HEK293T (cell line): Measurements from ENCODE around the gene CDK12.

ENCODE experiments used
- CTCF ChIA-PET: fragments of 350-600 bp; formaldehyde crosslinking; extraction: SDS; loops from one replicate; lab custom pipeline; 2021; ENCODE audit warnings: antibody characterized with exemption, inconsistent platforms; lab: Yijun Ruan, JAX
- POLR2A ChIA-PET: fragments of 350-600 bp; formaldehyde crosslinking; extraction: SDS; loops from one replicate; lab custom pipeline; 2020; ENCODE audit warnings: antibody characterized with exemption, inconsistent platforms; lab: Yijun Ruan, JAX
- DNase-seq: peaks from one replicate; pipeline ENCODE4 v3.0.0; 2012; ENCODE audit warnings: mixed read lengths; ENCODE audit errors: extremely low spot score
- ARNT ChIP-seq: fragments of 450-650 bp; IDR thresholded peaks from 2 replicates; pipeline ENCODE4 v1.6.1; 2017; ENCODE audit warnings: mild to moderate bottlenecking
- BHLHE40 ChIP-seq: fragments of 450-650 bp; IDR thresholded peaks from 2 replicates; pipeline ENCODE4 v1.6.1; 2016; ENCODE audit warnings: mild to moderate bottlenecking, moderate library complexity, borderline replicate concordance
- CTBP1 ChIP-seq: fragments of 450-650 bp; IDR thresholded peaks from 2 replicates; pipeline ENCODE4 v1.6.1; 2016; ENCODE audit warnings: borderline replicate concordance
- ELF4 ChIP-seq: fragments of 450-650 bp; IDR thresholded peaks from 2 replicates; pipeline ENCODE4 v1.6.1; 2017; ENCODE audit warnings: antibody characterized with exemption
- FOXA1 ChIP-seq: fragments of 450-650 bp; IDR thresholded peaks from 2 replicates; pipeline ENCODE4 v1.6.1; 2016; ENCODE audit warnings: mild to moderate bottlenecking
- FOXK2 ChIP-seq: fragments of 450-650 bp; IDR thresholded peaks from 2 replicates; pipeline ENCODE4 v1.6.1; 2016; ENCODE audit warnings: mild to moderate bottlenecking
- FOXM1 ChIP-seq: fragments of 450-650 bp; IDR thresholded peaks from 2 replicates; pipeline ENCODE4 v1.6.1; 2017; ENCODE audit warnings: mild to moderate bottlenecking, borderline replicate concordance
- HDGF ChIP-seq: fragments of 450-650 bp; IDR thresholded peaks from 2 replicates; pipeline ENCODE4 v1.6.1; 2017; ENCODE audit warnings: antibody characterized with exemption, borderline replicate concordance
- L3MBTL2 ChIP-seq: fragments of 450-650 bp; conservative IDR thresholded peaks from 2 replicates; pipeline ENCODE4 v1.6.1; 2016; ENCODE audit warnings: mild to moderate bottlenecking
- LEF1 ChIP-seq: fragments of 450-650 bp; IDR thresholded peaks from 2 replicates; pipeline ENCODE4 v1.6.1; 2017; ENCODE audit warnings: mild to moderate bottlenecking, borderline replicate concordance
- NFRKB ChIP-seq: fragments of 450-650 bp; IDR thresholded peaks from 2 replicates; pipeline ENCODE4 v1.6.1; 2016; ENCODE audit warnings: mild to moderate bottlenecking, moderate library complexity
- SP1 ChIP-seq: fragments of 450-650 bp; IDR thresholded peaks from 2 replicates; pipeline ENCODE4 v1.6.1; 2017
- SUZ12 ChIP-seq: fragments of 450-650 bp; IDR thresholded peaks from 2 replicates; pipeline ENCODE4 v1.6.1; 2016; ENCODE audit warnings: mild to moderate bottlenecking
- TARDBP ChIP-seq: fragments of 450-650 bp; IDR thresholded peaks from 2 replicates; pipeline ENCODE4 v1.6.1; 2016
- ZNF384 ChIP-seq: fragments of 450-650 bp; IDR thresholded peaks from 2 replicates; pipeline ENCODE4 v1.6.1; 2016
- TF ChIP-seq, protein P1 (sequence below): fragments of 450-650 bp; IDR thresholded peaks from 2 replicates; pipeline ENCODE4 v1.6.1; 2016

The CDK12 gene

DNA sequence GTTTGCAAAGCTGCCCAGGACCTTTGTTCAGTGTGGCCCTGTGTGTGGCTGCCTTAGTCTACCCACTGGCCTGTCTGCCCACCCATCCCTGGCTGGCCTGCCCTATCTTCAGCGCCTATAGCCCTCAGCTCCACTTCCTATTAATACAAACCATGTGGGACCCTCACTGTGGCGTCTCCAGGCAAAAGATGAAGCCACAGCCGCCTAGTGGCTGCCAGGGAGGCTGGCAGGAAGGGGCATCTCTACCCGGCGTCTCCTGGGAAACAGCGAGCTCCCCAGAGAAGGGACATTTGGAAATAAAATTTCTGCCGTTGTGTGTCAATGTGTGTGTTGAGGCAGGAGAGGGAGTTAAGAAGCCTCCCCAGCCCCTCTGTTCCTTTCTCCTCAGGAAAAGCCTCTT lies 114.9 kb downstream of the CDK12 start:
- CTCF ChIA-PET = interaction anchor here (0.8 kb wide), 1 partner anchor 95 kb away, joined by 4 read pairs; no protein-coding TSS in a partner anchor
- peak; percentile 18 for DNase-seq
- POLR2A ChIA-PET = no interaction called here

DNA sequence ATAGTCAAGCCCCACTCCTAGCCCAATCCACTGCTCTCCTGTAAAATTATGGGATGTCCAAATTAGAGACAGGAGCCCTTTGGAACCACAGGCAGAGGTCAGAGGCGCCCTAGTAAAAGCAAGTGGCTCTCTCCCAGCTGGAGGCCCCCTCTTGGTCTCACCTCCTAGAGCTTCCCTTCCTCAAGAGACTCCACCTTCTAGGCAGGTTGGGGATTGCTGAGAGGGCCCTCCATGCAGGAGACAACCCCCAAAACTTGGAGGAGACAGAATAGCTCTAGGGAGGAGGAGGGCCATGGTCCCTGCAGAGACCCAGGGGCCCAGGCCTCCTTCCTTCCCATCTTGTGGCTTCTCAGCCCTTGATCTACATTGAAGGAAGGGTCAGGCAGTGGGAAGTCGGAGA lies 117.0 kb downstream of the CDK12 start:
- no peak for TF ChIP-seq BHLHE40
- TF ChIP-seq FOXM1 = no peak
- TF ChIP-seq LEF1 = no peak
- no peak for TF ChIP-seq FOXA1
- no peak for TF ChIP-seq TARDBP
- no peak for TF ChIP-seq ELF4
- no peak for TF ChIP-seq ARNT
- TF ChIP-seq SUZ12 = no peak
- TF ChIP-seq SP1 = no peak
- no peak for TF ChIP-seq ZNF384
- no peak for TF ChIP-seq CTBP1
- TF ChIP-seq FOXK2 = no peak
- TF ChIP-seq HDGF = no peak
- no peak for TF ChIP-seq L3MBTL2
- TF ChIP-seq NFRKB = no peak
- TF ChIP-seq, protein P1, sequence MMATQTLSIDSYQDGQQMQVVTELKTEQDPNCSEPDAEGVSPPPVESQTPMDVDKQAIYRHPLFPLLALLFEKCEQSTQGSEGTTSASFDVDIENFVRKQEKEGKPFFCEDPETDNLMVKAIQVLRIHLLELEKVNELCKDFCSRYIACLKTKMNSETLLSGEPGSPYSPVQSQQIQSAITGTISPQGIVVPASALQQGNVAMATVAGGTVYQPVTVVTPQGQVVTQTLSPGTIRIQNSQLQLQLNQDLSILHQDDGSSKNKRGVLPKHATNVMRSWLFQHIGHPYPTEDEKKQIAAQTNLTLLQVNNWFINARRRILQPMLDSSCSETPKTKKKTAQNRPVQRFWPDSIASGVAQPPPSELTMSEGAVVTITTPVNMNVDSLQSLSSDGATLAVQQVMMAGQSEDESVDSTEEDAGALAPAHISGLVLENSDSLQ = no peak
- POLR2A ChIA-PET = interaction anchor here (1.0 kb wide), 1 partner anchor 9 kb away, joined by 3 read pairs; no protein-coding TSS in a partner anchor
- no peak for DNase-seq

More for the DNA sequence above, 114.9 kb downstream of the CDK12 start:
- TF ChIP-seq FOXA1 (no peak), ZNF384 (no peak), TARDBP (no peak)

DNA sequence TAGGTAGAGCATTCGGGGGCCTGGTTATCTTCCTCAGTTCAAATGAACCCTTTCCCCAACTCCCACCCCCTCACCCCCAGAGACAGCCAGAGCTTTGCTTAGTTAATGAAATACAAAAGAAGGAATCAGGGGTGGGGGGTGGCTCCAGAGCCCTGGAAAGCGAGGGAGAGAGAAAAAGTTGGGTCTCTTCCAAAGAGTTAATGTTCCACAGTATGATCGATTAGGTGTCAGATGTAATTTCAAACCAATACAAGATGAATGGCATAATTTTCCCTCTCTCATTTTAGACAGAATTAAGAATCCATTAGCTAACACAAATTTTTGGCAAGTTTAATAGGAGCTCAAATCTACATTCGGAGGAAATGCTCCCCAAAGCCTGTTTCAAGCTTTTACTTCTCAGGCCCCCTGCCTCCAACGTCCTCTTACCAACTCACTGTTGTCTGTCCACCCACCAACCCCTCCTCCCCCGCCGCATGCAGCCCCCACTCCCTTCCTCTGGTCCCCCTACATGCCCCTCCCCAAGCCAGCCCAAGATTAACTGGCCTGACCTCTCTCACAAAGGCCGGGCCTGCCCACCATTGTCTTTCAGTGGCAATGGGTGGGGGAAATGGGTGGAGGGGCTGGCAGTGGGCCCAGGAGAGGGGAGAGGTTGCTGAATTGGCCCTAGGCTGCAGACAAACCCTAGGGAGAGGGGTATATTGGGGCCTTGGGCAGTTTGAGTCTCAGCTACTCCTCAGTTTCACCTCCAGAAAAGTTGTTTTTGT lies 118.2 kb downstream of the CDK12 start:
- ChIA-PET POLR2A (no interaction called here), CTCF (interaction anchor here (1.3 kb wide), 1 partner anchor 42 kb away, joined by 6 read pairs; no protein-coding TSS in a partner anchor)
- DNase-seq = no peak
- TF ChIP-seq L3MBTL2 (no peak), FOXA1 (no peak), HDGF (no peak)

More for the DNA sequence above, 117.0 kb downstream of the CDK12 start:
- CTCF ChIA-PET = interaction anchor here (1.6 kb wide), 1 partner anchor 44 kb away, joined by 3 read pairs; no protein-coding TSS in a partner anchor

DNA sequence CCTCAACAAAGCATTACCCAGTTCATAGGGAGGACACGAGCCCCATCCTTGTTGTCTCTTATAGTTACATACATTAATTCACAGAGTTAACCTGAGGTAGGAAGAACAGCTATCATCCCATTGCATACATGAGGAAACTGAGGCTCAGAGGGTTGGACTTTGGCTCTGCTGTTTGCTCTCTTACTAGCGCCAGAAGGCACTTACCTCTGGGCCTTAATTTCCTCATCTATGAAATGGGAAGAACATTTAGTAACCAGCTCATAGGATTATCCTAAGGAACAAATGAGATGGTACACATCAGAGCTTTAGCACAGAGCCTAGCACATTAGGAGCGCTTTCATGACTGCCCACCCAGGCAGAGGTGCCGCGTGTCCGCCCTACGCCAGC lies 118.8 kb downstream of the CDK12 start:
- DNase-seq = no peak
- ChIA-PET POLR2A (no interaction called here), CTCF (interaction anchor here (1.3 kb wide), 1 partner anchor 42 kb away, joined by 6 read pairs; no protein-coding TSS in a partner anchor)
- TF ChIP-seq L3MBTL2 (no peak), CTBP1 (no peak), ARNT (no peak), LEF1 (no peak), BHLHE40 (no peak), FOXA1 (no peak), ELF4 (no peak), FOXM1 (no peak)
- TF ChIP-seq, protein P1 = no peak

DNA sequence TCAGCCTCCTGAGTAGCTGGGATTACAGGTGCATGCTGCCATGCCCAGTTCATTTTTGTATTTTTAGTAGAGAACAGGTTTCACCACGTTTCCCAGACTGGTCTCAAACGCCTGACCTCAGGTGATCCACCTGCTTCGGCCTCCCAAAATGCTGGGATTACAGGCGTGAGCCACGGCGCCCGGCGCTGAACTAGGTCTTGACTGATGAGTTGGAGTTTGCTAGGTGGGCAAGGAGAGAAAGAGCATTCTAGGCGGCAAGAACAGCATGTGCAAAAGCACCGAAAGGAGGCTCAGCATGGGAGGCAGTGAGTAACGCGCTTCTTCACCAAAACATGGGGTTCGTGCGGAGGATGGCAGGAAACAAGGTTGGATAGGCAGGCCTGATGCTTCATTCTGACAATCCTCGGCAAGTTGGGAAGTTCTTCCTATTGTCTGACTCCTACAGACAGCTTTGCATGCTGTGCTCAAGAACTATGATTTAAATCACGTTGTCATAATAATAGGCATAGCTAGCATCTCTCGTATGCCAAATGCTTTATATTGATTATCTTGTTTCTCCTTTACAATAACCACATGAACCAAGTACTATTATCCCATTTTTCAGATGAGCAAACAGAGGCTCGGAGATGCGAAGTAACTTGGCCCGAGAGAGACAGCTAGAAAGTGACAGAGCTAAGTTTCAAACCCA lies 119.9 kb downstream of the CDK12 start:
- ChIA-PET CTCF (interaction anchor here (0.6 kb wide), 1 partner anchor 13 kb away, joined by 4 read pairs; no protein-coding TSS in a partner anchor), POLR2A (no interaction called here)
- DNase-seq = no peak
- no peak for TF ChIP-seq FOXA1
- no peak for TF ChIP-seq TARDBP

DNA sequence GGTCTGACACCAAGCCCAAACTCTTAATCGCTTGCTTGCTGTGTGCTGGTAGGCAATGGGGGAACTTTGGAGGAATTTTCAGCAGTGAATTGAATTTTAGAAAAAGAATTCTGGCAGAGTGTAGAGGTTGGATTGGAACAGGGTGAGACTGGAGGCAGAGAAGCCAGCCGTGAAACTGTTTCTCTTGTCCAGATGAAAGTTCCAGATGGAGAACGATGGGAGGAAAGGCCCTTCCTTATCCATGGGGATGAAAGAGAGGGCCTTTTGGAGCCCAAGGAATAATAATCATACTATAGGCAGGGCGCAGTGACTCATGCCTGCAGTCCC lies 120.4 kb downstream of the CDK12 start:
- ChIA-PET POLR2A (no interaction called here), CTCF (no interaction called here)
- no peak for DNase-seq
- no peak for TF ChIP-seq L3MBTL2
- TF ChIP-seq SUZ12 = no peak
- TF ChIP-seq FOXM1 = no peak
- no peak for TF ChIP-seq ELF4
- no peak for TF ChIP-seq NFRKB
- no peak for TF ChIP-seq HDGF
- no peak for TF ChIP-seq FOXA1

DNA sequence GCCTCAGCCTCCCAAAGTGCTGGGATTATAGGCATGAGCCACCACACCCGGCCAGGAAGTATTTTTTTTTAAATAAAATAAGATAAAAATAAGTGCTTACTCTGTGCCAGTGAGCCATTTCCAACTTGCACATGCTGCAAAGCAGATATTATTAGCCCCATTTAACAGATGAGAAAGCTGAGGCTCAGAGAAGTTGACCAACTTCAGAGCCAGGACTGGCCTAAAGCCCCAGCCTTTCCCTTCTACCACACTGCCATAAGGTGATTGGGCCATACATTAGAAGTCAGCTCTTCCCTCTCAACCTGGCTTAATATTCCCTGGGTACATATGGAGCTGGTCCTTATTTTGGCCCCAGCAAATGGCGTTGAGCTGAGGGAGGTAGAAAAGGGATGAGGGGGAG lies 121.4 kb downstream of the CDK12 start:
- POLR2A ChIA-PET = no interaction called here
- CTCF ChIA-PET = interaction anchor here (0.7 to 1.5 kb wide), 2 partner anchors 35 to 39 kb away, joined by 4 to 5 read pairs; no protein-coding TSS in a partner anchor
- no peak for DNase-seq

More for the DNA sequence above, 121.4 kb downstream of the CDK12 start:
- TF ChIP-seq L3MBTL2 = no peak
- no peak for TF ChIP-seq HDGF
- no peak for TF ChIP-seq FOXK2
